ENCODE results near the gene RERE.

Gene RERE

DNA sequence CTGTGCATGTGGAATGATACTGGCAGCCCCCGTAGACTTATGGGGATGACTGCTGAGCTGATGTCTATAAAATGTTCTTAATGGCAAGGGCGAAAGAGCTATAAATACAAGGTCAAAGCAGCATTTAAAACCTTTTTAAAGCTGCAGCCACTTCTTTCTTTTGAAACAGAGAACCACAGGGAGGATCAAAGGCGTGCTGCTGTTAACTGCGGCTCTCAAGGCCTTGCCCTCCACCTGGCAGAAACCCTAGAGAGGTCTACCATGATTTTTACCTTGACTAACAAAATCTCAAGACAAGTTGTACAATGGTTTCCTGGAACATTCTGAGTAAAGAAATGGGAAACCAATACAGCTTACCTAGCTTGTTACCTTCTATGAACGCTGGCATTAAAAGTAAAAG lies 409.8 kb downstream of the RERE start:
- DNase-seq (ENCODE audit: low read depth in 2 of 2), result no peak

GRCh38 chr1:8406960-8407359 lies 410.5 kb downstream of the RERE start:
- DNase-seq (ENCODE audit: low read depth in 2 of 2), result no peak

DNA sequence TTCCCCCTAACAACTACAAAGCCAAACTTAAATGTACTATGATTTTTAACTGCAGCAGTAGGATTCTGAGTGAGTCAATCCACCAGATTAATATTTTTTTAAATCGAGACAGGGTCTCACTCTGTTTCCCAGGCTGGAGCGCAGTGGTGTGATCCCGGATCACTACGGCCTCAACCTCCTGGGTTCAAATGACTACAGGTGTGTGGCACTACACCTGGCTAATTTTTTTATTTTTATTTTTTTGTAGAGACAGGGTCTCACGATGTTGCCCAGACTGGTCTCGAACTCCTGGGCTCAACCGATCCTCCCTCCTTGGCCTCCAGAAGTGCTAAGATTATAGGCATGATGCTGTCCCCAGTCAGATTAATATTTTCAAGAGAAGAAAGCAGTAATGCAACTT lies 411.4 kb downstream of the RERE start:
- DNase-seq (ENCODE audit: low read depth in 2 of 2), result no peak

- no peak for DNase-seq (ENCODE audit: low read depth in 2 of 2)
These were observed 412.7 kb downstream of the RERE start for GRCh38 chr1:8404460-8405370.

DNA sequence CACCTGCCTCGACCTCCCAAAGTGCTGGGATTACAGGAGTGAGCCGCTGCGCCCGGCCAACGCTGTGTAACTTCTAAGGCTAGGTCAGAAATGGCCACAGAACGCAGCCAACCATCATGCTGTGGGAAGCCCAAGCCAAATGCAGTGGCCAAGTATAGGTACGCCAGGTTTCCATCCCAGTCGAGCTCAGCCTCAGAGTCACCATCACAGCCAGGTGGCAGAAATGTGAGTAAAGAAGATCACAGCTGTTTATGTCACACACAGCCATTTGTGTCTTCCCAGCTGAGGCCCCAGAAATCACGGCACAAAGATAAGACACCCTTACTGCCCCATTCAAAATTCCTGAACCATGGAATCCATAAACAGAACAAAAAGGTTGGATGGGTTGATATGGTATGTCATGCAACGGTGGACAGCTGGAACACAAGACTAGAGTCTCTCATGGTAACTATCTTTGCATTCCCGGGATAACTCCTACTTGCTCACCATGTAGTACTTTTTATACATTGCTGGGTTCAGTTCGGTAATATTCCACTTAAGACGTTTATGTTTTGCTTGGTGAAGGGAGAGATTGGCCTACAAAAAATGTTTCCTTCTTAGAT lies 415.2 kb downstream of the RERE start:
- DNase-seq (ENCODE audit: low read depth in 2 of 2), result no peak

GRCh38 chr1:8398677-8399076 lies 418.8 kb downstream of the RERE start:
- no peak for DNase-seq (ENCODE audit: low read depth in 2 of 2)

GRCh38 chr1:8398086-8398485 lies 419.4 kb downstream of the RERE start:
- no peak for DNase-seq (ENCODE audit: low read depth in 2 of 2)

- no peak for DNase-seq (ENCODE audit: low read depth in 2 of 2)
These were observed 419.9 kb downstream of the RERE start for GRCh38 chr1:8397511-8397910.

DNA sequence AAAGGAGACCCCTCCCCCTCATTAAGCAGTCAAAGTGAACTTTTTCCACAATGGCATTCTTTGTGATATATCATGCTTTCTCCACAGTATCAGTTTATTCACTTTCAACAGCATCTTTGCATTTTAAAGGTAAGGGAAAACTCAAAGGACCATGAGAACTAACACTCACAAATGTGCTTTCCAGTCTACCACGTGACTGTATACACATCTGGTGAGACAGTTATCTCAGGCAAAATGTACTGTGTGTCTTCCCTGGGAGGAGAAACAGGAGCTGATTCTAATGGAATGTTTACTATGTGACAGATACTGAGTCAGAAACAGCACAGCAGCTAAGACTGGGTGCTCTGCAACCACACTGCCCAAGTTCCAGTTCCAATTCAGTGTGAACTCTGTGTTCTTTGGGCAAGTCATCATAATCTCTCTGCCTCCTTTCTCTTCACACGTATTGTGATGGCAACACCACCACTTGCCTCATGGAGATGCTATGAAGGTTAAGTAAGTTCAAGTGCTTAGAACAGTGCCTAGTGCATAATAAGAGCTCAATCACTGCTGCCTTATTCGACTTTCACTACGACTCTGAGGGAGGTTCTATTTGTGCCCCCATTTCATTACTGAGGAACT lies 420.5 kb downstream of the RERE start:
- no peak for DNase-seq (ENCODE audit: low read depth in 2 of 2)

DNA sequence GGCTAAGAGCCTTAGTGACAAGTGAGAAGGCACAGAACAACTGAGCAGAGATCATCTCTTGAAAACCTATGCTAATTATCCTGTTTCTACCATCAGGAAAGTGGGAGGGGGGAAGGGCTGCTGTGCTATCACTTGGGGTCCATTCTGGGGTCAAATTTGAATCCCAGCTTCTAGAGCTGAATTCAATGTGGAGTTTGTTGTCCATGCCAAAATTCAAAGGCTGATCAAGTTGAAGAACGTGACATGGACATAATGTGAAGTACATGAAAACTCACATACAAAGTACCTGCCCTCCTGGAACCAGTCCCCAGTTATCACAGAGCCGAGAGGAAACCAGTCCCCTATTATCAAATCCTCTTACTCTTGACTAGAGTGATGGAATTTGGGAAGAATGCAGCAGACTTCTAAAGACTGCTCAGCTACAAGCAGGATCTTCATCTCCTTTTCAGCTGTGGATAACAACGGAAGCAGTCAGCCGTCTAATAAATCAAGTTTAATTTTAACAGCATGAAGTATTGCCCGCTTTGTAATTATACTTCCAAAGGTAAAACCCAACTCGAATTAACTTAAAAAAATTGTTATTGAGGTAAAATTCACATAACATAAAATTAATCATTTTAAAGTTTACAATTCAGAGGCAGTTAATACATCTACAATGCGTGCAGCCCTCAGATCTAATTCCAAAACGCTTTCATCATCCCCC lies 421.2 kb downstream of the RERE start:
- DNase-seq (ENCODE audit: low read depth in 2 of 2), result no peak

DNA sequence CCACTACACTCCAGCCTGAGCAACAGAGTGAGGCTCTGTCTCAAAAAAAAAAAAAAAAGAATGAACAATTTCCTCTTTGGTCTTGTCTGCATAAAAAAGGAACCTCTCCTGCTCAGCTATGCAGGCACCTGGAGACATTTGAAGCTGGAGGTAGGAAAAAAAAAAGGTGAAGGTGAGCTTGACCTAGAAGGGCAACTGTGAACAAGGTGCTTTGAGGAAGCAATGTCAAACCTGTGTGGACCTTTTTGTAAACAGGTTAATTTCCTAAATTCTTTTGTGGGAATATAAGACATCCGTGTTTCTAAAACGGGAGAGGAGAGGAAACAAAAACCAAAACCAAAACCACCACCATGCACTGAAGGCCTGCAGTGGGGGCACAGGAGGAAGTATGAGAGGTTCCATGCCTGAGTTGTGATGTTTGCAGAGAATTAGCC lies 422.0 kb downstream of the RERE start:
- no peak for DNase-seq (ENCODE audit: low read depth in 2 of 2)

GRCh38 chr1:8394456-8395321 lies 422.8 kb downstream of the RERE start:
- DNase-seq (ENCODE audit: low read depth in 2 of 2), result no peak

GRCh38 chr1:8392522-8392921 lies 424.9 kb downstream of the RERE start:
- DNase-seq (ENCODE audit: low read depth in 2 of 2), result no peak

GRCh38 chr1:8390707-8391106 lies 426.7 kb downstream of the RERE start:
- DNase-seq (ENCODE audit: low read depth in 2 of 2), result no peak

DNA sequence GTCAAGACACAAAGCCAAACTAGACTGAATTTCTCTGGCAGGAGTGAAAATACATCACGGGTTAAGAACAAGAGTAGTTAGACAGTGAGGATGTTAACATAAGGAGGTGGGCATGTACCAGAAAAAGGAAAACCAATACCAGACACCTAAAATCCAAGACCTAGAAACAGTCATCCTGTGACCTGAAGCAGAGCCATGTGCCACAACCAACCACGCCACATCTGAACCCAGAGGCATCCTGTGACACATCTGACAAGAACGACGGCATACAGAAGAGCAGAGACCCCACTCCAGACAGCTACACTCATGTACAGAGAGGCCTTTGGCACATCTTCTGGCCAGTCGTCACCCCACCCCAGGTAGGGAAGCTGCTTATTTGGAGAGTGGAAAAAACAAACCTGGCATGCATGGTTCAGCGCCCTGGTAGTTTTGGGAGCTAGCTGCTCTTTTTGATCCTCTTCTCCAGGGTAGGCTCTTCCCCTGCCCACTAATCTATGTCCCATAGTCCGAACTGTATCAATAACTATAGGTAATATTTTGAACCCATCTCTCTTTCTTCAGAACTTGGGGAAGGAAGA lies 427.4 kb downstream of the RERE start:
- DNase-seq (ENCODE audit: low read depth in 2 of 2), result no peak

DNA sequence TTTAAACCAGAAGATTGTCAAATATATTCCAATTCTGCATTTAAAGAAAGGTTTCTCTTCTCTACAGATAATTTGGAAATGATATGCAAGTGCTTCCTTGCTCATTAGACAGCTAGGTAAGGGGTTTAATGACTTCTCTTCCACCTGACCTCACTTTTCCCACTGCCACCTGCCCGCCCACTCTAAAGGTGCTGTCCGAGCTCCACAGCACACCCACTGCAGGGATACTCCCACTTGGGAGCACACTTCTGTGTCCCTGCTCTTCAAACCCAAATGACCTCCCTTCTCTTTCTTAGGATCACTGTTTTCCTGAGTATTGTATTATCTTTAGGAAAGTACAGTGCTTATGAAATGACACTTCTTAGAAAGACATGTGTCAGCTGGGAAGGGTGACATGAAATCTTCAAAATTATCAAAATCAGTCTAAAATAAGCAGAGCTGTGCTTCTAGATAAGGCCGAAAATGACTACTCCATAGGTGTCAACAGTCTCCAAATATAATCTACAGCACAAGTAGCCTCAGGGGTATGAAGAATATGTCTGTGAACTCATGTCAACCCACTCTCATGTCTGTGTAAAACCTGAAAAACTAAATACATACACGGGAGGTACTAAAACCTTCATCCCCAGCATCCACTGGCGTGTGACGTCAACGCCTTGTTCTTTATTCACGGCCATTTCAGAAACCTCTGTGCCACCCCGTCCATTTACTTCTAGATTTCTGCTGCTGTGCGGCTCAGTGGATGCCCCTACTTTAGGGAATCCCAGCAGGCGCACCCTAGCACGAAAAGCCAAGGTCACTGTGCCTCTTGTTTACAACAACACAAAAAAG lies 428.5 kb downstream of the RERE start:
- no peak for DNase-seq (ENCODE audit: low read depth in 2 of 2)

DNA sequence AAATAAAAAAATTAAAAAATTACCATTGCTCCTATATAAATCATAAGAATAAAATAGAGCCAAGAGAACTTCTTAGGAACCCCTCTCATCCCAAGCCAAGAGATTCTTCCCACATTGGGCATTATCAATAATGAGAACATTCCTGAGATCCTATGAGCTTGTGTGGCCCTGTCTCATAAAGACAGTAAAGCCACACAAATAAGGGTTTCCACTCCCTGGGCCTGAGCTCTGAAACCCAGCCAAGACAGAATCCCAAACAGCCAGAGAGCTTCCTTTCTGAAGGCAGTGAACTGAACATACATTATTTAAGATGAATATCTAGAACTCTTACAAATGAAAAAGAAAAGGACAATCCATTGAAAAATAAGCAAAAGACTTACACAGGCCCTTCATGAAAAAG lies 431.2 kb downstream of the RERE start:
- DNase-seq (ENCODE audit: low read depth in 2 of 2), result no peak

GRCh38 chr1:8384577-8384976 lies 432.9 kb downstream of the RERE start:
- DNase-seq (ENCODE audit: low read depth in 2 of 2), result no peak

GRCh38 chr1:8384088-8384487 lies 433.4 kb downstream of the RERE start:
- no peak for DNase-seq (ENCODE audit: low read depth in 2 of 2)
